Transverse colon (tissue), 3 donors: ENCODE measurements around the gene PDE1C.

Source experiments
- EP300 ChIP-seq: sonication (generic); formaldehyde crosslinking; IDR thresholded peaks from one replicate; pipeline ENCODE4 v1.6.1; 2017; ENCODE audit warnings: antibody characterized with exemption, low read depth
- POLR2A ChIP-seq: fragments of 450-650 bp; IDR thresholded peaks from one replicate; pipeline ENCODE4 v1.6.1; 2016; ENCODE audit warnings: antibody characterized with exemption, mild to moderate bottlenecking, moderate library complexity
- TF ChIP-seq, protein P1 (sequence below), 5 experiments: fragments of 200-600 bp in 3 of 5; fragments of 450-650 bp in 2 of 5; sonication (generic) in 3 of 5; IDR thresholded peaks; 1 replicate in 2 of 5; 2 replicates in 3 of 5; pipeline ENCODE4 v1.5.1; 2016 to 2017; ENCODE audit warnings: antibody characterized with exemption in 5 of 5, inconsistent platforms in 3 of 5, mild to moderate bottlenecking in 2 of 5, moderate library complexity in 1 of 5

GRCh38 chr7:31775556-31775955 lies 294.7 kb downstream of the PDE1C start:
- TF ChIP-seq, protein P1, sequence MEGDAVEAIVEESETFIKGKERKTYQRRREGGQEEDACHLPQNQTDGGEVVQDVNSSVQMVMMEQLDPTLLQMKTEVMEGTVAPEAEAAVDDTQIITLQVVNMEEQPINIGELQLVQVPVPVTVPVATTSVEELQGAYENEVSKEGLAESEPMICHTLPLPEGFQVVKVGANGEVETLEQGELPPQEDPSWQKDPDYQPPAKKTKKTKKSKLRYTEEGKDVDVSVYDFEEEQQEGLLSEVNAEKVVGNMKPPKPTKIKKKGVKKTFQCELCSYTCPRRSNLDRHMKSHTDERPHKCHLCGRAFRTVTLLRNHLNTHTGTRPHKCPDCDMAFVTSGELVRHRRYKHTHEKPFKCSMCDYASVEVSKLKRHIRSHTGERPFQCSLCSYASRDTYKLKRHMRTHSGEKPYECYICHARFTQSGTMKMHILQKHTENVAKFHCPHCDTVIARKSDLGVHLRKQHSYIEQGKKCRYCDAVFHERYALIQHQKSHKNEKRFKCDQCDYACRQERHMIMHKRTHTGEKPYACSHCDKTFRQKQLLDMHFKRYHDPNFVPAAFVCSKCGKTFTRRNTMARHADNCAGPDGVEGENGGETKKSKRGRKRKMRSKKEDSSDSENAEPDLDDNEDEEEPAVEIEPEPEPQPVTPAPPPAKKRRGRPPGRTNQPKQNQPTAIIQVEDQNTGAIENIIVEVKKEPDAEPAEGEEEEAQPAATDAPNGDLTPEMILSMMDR (IDR thresholded peaks at IDR 0.05), result no peak
- TF ChIP-seq POLR2A, result no peak
- no peak for TF ChIP-seq EP300
